Activated naive CD4-positive, alpha-beta T cell treated with anti-CD3 and anti-CD28 coated beads, Interleukin-2, amount 10 ng/mL, durations not matched to agents 7 days and 5 days (primary cell): ENCODE results near the gene CNOT6.

Experiments
- CTCF ChIA-PET: fragments of 350-600 bp; sonication (Branson Sonifier 250); formaldehyde crosslinking; loops from one replicate; lab custom pipeline; 2021; ENCODE audit warnings: antibody characterized with exemption; lab: Charles Lee
- DNase-seq: peaks from one replicate; pipeline ENCODE4 v3.0.0-alpha.2; 2020
- H3K27ac Mint-ChIP-seq: one replicate; pipeline ENCODE4 v1.8.0; 2021; ENCODE audit warnings: mild to moderate bottlenecking, moderate library complexity, mixed read lengths
- H3K27me3 Mint-ChIP-seq: one replicate; pipeline ENCODE4 v1.8.0; 2021; ENCODE audit warnings: mild to moderate bottlenecking, mixed read lengths
- H3K36me3 Mint-ChIP-seq: one replicate; pipeline ENCODE4 v1.8.0; 2021; ENCODE audit warnings: mixed read lengths
- H3K4me1 Mint-ChIP-seq: one replicate; pipeline ENCODE4 v1.8.0; 2021; ENCODE audit warnings: mixed read lengths
- H3K4me3 Mint-ChIP-seq: one replicate; pipeline ENCODE4 v1.8.0; 2021; ENCODE audit warnings: mild to moderate bottlenecking, moderate library complexity, mixed read lengths
- H3K9me3 Mint-ChIP-seq: one replicate; pipeline ENCODE4 v1.8.0; 2021; ENCODE audit warnings: mixed read lengths

Gene CNOT6

DNA sequence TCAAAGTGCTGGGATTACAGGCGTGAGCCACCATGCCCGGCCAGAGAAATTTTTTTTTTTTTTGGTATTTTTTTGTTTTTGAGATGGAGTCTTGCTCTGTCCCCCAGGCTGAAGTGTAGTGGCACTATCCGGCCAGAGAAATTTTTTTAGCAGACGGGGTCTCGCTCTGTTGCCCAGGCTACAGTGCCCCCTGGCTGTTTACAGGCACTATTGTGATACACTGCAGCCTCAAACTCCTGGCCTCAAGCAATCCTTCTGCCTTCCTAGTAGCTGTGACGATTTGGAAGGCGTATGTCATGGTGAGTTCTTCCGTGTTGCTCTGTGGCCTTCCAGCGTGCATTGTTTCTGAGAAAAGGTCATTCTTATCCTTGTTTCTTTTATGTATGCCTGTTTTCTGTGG is 47.5 kb downstream of the CNOT6 start:
- Mint-ChIP-seq H3K27ac (no peak overlapping the region), H3K4me1 (peaks cover 5% of the 10 kb centered on the region), H3K27me3 (no peaks in the 10 kb centered on the region), H3K36me3 (peaks cover 49% of the 10 kb centered on the region), H3K9me3 (no peaks in the 10 kb centered on the region), H3K4me3 (no peak overlapping the region)
- CTCF ChIA-PET = no interaction called here
- no peak for DNase-seq

DNA sequence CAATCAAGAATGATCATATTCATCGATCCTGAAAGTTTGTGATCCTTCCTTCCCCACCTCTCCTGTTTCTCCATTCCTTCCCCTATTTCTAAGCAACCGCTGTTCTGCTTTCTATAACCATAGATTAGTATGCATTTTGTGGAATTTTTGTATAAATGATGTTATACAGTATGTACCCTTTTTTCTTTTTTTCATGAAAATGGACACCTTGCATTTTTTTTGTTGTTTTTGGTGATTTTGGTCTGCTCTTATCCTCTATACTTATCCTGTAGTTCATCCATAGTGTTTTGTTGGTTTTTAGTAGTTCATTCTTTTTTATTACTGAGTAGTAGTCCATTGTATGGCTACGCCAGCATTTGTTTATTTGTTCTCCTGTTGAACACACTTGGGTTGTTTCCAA is 51.1 kb downstream of the CNOT6 start:
- no peak for DNase-seq
- CTCF ChIA-PET = no interaction called here
- Mint-ChIP-seq H3K27ac (no peak overlapping the region), H3K27me3 (no peaks in the 10 kb centered on the region), H3K36me3 (peaks cover 43% of the 10 kb centered on the region), H3K9me3 (no peaks in the 10 kb centered on the region), H3K4me3 (no peak overlapping the region), H3K4me1 (peaks cover under 1% of the 10 kb centered on the region)

- no peak overlapping the region for H3K27ac Mint-ChIP-seq
These were observed 54.4 kb downstream of the CNOT6 start for GRCh38 chr5:180548563-180548962.

DNA sequence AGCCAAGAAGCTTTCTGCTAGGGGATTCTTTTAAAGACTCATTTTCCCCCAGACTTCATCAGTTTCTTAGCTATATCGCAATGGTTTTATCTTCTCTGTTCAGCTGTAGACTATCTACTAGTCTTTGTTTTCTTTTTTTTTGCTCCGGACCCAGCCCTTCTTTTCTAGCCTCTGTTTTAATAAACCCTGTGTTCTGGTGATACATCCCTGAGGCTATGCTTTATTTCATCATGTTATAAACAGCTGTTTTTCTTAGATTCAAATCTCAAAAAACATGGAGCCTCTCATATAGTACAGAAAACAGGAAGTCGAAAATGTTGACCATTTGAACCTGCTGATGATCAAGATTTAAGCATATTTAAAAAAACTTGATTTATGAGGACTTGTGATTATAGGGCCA is 59.4 kb downstream of the CNOT6 start:
- CTCF ChIA-PET = no interaction called here
- H3K36me3 Mint-ChIP-seq = peaks cover 59% of the 10 kb centered on the region

More at GRCh38 chr5:180548563-180548962, 54.4 kb downstream of the CNOT6 start:
- Mint-ChIP-seq H3K9me3 (no peaks in the 10 kb centered on the region), H3K4me3 (no peak overlapping the region), H3K27me3 (no peaks in the 10 kb centered on the region), H3K4me1 (no peaks in the 10 kb centered on the region), H3K36me3 (peaks cover 45% of the 10 kb centered on the region)
- CTCF ChIA-PET = no interaction called here
- DNase-seq = no peak

GRCh38 chr5:180555168-180555921 is 61.2 kb downstream of the CNOT6 start:
- Mint-ChIP-seq H3K4me1 (peaks cover 2% of the 10 kb centered on the region), H3K27me3 (no peaks in the 10 kb centered on the region), H3K36me3 (peaks cover 63% of the 10 kb centered on the region), H3K4me3 (no peak overlapping the region), H3K9me3 (no peaks in the 10 kb centered on the region), H3K27ac (no peak overlapping the region)
- CTCF ChIA-PET = no interaction called here
- no peak for DNase-seq

More for the DNA sequence above, 59.4 kb downstream of the CNOT6 start:
- peaks cover 2% of the 10 kb centered on the region for H3K4me1 Mint-ChIP-seq
- H3K9me3 Mint-ChIP-seq = no peaks in the 10 kb centered on the region
- H3K27ac Mint-ChIP-seq = no peak overlapping the region
- no peak for DNase-seq
- H3K27me3 Mint-ChIP-seq = no peaks in the 10 kb centered on the region
- H3K4me3 Mint-ChIP-seq = no peak overlapping the region

GRCh38 chr5:180557217-180557809 is 63.1 kb downstream of the CNOT6 start:
- CTCF ChIA-PET = no interaction called here
- Mint-ChIP-seq H3K4me3 (no peak overlapping the region), H3K27ac (no peak overlapping the region), H3K36me3 (peaks cover 62% of the 10 kb centered on the region), H3K9me3 (no peaks in the 10 kb centered on the region), H3K27me3 (no peaks in the 10 kb centered on the region), H3K4me1 (peaks cover 11% of the 10 kb centered on the region)
- no peak for DNase-seq

DNA sequence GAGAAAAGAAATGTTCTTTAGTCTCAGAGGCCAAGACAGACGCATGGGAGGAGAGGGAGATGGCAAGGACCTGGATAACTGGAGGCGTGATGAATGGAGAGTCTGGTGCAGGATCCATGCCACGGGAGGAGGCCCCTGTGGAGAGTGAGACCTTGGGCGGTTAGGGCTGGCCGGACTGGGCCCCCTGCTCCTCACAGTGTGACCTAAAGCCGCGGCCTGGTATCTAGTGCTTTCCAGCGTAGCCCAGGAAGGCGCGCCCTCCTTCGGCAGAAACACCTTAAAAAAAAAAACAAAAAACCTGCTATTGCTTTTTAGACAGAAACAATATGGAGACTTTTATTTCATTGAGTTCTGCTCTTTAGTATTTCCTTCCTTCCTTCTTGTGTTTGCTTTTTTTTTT is 64.1 kb downstream of the CNOT6 start:
- Mint-ChIP-seq H3K4me1 (peaks cover 15% of the 10 kb centered on the region), H3K36me3 (peaks cover 54% of the 10 kb centered on the region), H3K4me3 (no peak overlapping the region), H3K9me3 (no peaks in the 10 kb centered on the region), H3K27me3 (no peaks in the 10 kb centered on the region), H3K27ac (no peak overlapping the region)
- no peak for DNase-seq
- CTCF ChIA-PET = no interaction called here

DNA sequence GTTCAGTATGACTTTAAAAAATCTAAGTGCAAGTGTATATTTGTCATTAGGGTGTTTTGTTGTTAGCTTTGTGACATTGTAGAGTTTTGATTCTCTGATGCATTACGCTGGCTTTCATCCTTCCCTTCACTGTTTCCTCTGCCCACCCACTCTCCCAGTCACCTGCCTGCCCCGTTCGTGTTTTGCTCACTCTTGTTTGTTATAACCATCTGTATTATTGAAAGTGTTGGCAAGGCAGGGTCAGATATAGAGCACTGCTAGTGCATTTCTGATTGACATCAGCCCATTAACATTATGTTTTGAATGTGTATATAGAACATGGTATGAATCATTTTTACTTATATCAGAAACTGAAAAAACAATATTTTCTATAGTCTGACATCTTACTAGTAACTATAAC is 69.8 kb downstream of the CNOT6 start:
- Mint-ChIP-seq H3K9me3 (no peaks in the 10 kb centered on the region), H3K4me3 (no peak overlapping the region), H3K27ac (no peak overlapping the region), H3K27me3 (no peaks in the 10 kb centered on the region), H3K4me1 (peaks cover 31% of the 10 kb centered on the region), H3K36me3 (peaks cover 54% of the 10 kb centered on the region)
- no peak for DNase-seq
- CTCF ChIA-PET = no interaction called here

- CTCF ChIA-PET = no interaction called here
- H3K9me3 Mint-ChIP-seq = no peaks in the 10 kb centered on the region
- no peak for DNase-seq
- peaks cover 55% of the 10 kb centered on the region for H3K36me3 Mint-ChIP-seq
- peak overlapping the region; percentile 60 for H3K27ac Mint-ChIP-seq
- no peaks in the 10 kb centered on the region for H3K27me3 Mint-ChIP-seq
- peaks cover 12% of the 10 kb centered on the region for H3K4me1 Mint-ChIP-seq
- H3K4me3 Mint-ChIP-seq = no peak overlapping the region
These were observed 74.7 kb downstream of the CNOT6 start for GRCh38 chr5:180568914-180569313.

DNA sequence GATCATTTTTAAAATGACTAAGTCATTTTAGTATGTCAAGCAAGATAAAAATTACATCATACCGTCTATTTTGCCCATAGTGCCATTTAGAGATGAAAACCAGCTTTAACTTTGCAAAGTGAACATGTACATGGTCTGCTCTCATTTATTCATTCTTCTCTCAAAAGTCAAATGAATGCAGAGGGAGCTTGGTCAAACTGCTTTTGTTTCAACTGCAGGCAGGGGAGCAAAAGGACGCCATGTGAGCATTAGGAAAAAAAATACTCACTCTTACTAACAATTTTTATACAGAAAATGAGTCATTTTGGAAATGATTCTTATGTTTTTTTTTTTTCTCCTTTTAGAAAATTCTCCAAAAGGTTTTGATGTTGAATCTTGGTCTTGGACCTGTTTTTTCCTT is 81.4 kb downstream of the CNOT6 start:
- CTCF ChIA-PET = interaction anchor here (0.6 kb wide), 1 partner anchor 836 kb away, joined by 4 read pairs; no protein-coding TSS in a partner anchor
- H3K27me3 Mint-ChIP-seq = no peaks in the 10 kb centered on the region
- DNase-seq = no peak
- H3K36me3 Mint-ChIP-seq = peaks cover 38% of the 10 kb centered on the region
- no peak overlapping the region for H3K4me3 Mint-ChIP-seq
- H3K9me3 Mint-ChIP-seq = no peaks in the 10 kb centered on the region
- peak overlapping the region; percentile 45 for H3K27ac Mint-ChIP-seq
- peaks cover 3% of the 10 kb centered on the region for H3K4me1 Mint-ChIP-seq

- Mint-ChIP-seq H3K4me3 (no peak overlapping the region), H3K27me3 (peaks cover 7% of the 10 kb centered on the region), H3K4me1 (no peaks in the 10 kb centered on the region), H3K27ac (no peak overlapping the region), H3K9me3 (no peaks in the 10 kb centered on the region), H3K36me3 (peaks cover 12% of the 10 kb centered on the region)
- no peak for DNase-seq
- CTCF ChIA-PET = no interaction called here
These were observed 86.5 kb downstream of the CNOT6 start for GRCh38 chr5:180580681-180581080.

GRCh38 chr5:180583738-180584137 is 89.6 kb downstream of the CNOT6 start:
- H3K4me3 Mint-ChIP-seq = no peak overlapping the region
- no peaks in the 10 kb centered on the region for H3K4me1 Mint-ChIP-seq
- no peak overlapping the region for H3K27ac Mint-ChIP-seq
- DNase-seq = no peak
- H3K9me3 Mint-ChIP-seq = no peaks in the 10 kb centered on the region
- H3K36me3 Mint-ChIP-seq = no peaks in the 10 kb centered on the region
- peaks cover 18% of the 10 kb centered on the region for H3K27me3 Mint-ChIP-seq
- CTCF ChIA-PET = no interaction called here

GRCh38 chr5:180586204-180586603 is 92.0 kb downstream of the CNOT6 start:
- Mint-ChIP-seq H3K9me3 (no peaks in the 10 kb centered on the region), H3K27me3 (peaks cover 41% of the 10 kb centered on the region), H3K4me3 (no peak overlapping the region), H3K36me3 (no peaks in the 10 kb centered on the region), H3K27ac (no peak overlapping the region), H3K4me1 (peaks cover 7% of the 10 kb centered on the region)
- CTCF ChIA-PET = no interaction called here
- no peak for DNase-seq

- Mint-ChIP-seq H3K4me1 (peaks cover 7% of the 10 kb centered on the region), H3K4me3 (no peak overlapping the region), H3K36me3 (no peaks in the 10 kb centered on the region), H3K27ac (no peak overlapping the region), H3K9me3 (no peaks in the 10 kb centered on the region), H3K27me3 (peaks cover 46% of the 10 kb centered on the region)
- CTCF ChIA-PET = no interaction called here
- no peak for DNase-seq
These were observed 92.7 kb downstream of the CNOT6 start for GRCh38 chr5:180586870-180587269.
